ENCODE results near the gene GNA15.

Gene GNA15

GRCh38 chr19:3122512-3122870 is 13.3 kb upstream of the GNA15 start:
- H3K4me1 ChIP-seq: no peaks in the 10 kb centered on the region
- H3K27me3 ChIP-seq: no peaks in the 10 kb centered on the region
- no peak for DNase-seq
- H3K36me3 ChIP-seq: peaks cover 4% of the 10 kb centered on the region
- H3K9me3 ChIP-seq: no peaks in the 10 kb centered on the region
- H3K4me3 ChIP-seq (ENCODE audit: low read depth, low read length): no peak overlapping the region
- no peak for TF ChIP-seq CTCF (IDR thresholded peaks at IDR 0.05; ENCODE audit: low read depth, low read length)

GRCh38 chr19:3123088-3123721 is 12.6 kb upstream of the GNA15 start:
- no peak for DNase-seq
- TF ChIP-seq CTCF (IDR thresholded peaks at IDR 0.05; ENCODE audit: low read depth, low read length): no peak
- no peaks in the 10 kb centered on the region for H3K27me3 ChIP-seq
- H3K9me3 ChIP-seq: no peaks in the 10 kb centered on the region
- no peak overlapping the region for H3K4me3 ChIP-seq (ENCODE audit: low read depth, low read length)
- H3K36me3 ChIP-seq: peaks cover 4% of the 10 kb centered on the region
- H3K4me1 ChIP-seq: no peaks in the 10 kb centered on the region

GRCh38 chr19:3123956-3124355 is 11.9 kb upstream of the GNA15 start:
- Histone ChIP-seq H3K36me3 (no peaks in the 10 kb centered on the region; the same call in none of the 2 replicates), H3K9me3 (no peaks in the 10 kb centered on the region), H3K4me3 (ENCODE audit: low read depth, low read length) (no peak overlapping the region), H3K27me3 (no peaks in the 10 kb centered on the region), H3K4me1 (no peaks in the 10 kb centered on the region)
- DNase-seq: no peak
- no peak for TF ChIP-seq CTCF (IDR thresholded peaks at IDR 0.05; ENCODE audit: low read depth, low read length)

GRCh38 chr19:3124630-3125029 is 11.2 kb upstream of the GNA15 start:
- Histone ChIP-seq H3K36me3 (no peaks in the 10 kb centered on the region; the same call in 1 of the 2 replicates), H3K27me3 (no peaks in the 10 kb centered on the region), H3K4me3 (ENCODE audit: low read depth, low read length) (no peak overlapping the region), H3K9me3 (no peaks in the 10 kb centered on the region), H3K4me1 (no peaks in the 10 kb centered on the region)
- DNase-seq: no peak
- no peak for TF ChIP-seq CTCF (IDR thresholded peaks at IDR 0.05; ENCODE audit: low read depth, low read length)

- H3K36me3 ChIP-seq: no peaks in the 10 kb centered on the region; the same call in 1 of the 2 replicates
- no peaks in the 10 kb centered on the region for H3K27me3 ChIP-seq
- H3K9me3 ChIP-seq: no peaks in the 10 kb centered on the region
- no peak overlapping the region for H3K4me3 ChIP-seq (ENCODE audit: low read depth, low read length)
- no peaks in the 10 kb centered on the region for H3K4me1 ChIP-seq
- DNase-seq: peak; percentile 62
- peak; percentile 72 for TF ChIP-seq CTCF (IDR thresholded peaks at IDR 0.05; ENCODE audit: low read depth, low read length)
Observed at GRCh38 chr19:3125900-3126524, 9.8 kb upstream of the GNA15 start.

GRCh38 chr19:3129112-3129511 is 6.7 kb upstream of the GNA15 start:
- no peaks in the 10 kb centered on the region for H3K36me3 ChIP-seq
- TF ChIP-seq CTCF (IDR thresholded peaks at IDR 0.05; ENCODE audit: low read depth, low read length): peak; percentile 61
- no peaks in the 10 kb centered on the region for H3K9me3 ChIP-seq
- no peaks in the 10 kb centered on the region for H3K27me3 ChIP-seq
- DNase-seq: no peak
- H3K4me1 ChIP-seq: no peaks in the 10 kb centered on the region
- H3K4me3 ChIP-seq (ENCODE audit: low read depth, low read length): no peak overlapping the region
